Peyer's patch (tissue), 4 donors: Measurements from ENCODE around the gene SERINC2.

Experiments
- CTCF ChIP-seq, 6 experiments: fragments of 450-650 bp in 4 of 6; fragments of 200-600 bp in 2 of 6; sonication (generic) in 1 of 6; IDR thresholded peaks; one replicate each; pipeline ENCODE4 v1.5.1; 2017 to 2019; ENCODE audit warnings: antibody characterized with exemption in 6 of 6, mild to moderate bottlenecking in 3 of 6, moderate library complexity in 1 of 6
- POLR2A ChIP-seq, 2 donors: fragments of 450-650 bp; IDR thresholded peaks; one replicate each; pipeline ENCODE4 v1.5.1; 2017; ENCODE audit warnings: antibody characterized with exemption in 2 of 2, mild to moderate bottlenecking in 2 of 2, moderate library complexity in 2 of 2

DNA sequence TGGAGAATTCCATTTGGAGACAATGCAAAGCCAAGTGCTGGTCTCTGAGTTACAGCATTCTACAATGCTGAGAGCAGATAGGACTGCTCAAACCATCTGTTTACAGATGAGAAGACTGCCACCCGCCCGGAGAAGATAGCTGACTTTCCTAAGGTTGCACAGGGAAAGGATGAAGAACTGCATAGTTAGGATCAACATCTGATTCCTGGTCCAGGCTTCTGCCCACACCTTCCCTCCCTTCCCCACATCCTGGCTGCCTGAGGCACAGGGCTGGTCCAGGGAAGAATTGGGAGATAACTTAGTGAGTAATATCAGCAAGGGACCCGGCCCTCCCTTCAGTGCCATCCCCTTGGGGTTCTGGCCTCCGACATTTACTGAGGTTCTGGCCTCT, 2.0 kb downstream of the SERINC2 start:
- TF ChIP-seq POLR2A (IDR thresholded peaks at IDR 0.05), result no peak
- no peak for TF ChIP-seq CTCF (IDR thresholded peaks at IDR 0.05)
